OCI-M2 (cell line): ENCODE measurements around the gene CUX1.

Experiments
- DNase-seq: peaks from one replicate; lab custom pipeline; 2025; ENCODE audit not compliant: unreplicated experiment; lab: John Stamatoyannopoulos, UW

Gene CUX1

GRCh38 chr7:102093599-102094315 is 276.3 kb downstream of the CUX1 start:
- no peak for DNase-seq

DNA sequence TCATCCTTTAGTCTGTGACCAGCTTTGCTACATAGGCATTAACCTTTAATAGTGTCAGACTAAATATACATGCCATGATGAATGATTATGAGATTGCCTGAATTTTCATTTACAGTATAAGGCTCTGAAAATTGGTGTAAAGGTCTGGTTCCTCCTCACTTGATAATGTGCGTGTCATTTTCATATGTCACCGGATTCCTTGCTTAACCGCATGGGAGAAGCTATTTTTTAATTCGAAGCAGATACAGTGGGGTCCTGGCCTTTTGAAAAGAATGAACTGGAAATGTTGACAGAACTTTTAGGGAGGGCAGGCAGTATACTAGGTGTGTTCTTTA is 276.9 kb downstream of the CUX1 start:
- DNase-seq = no peak

DNA sequence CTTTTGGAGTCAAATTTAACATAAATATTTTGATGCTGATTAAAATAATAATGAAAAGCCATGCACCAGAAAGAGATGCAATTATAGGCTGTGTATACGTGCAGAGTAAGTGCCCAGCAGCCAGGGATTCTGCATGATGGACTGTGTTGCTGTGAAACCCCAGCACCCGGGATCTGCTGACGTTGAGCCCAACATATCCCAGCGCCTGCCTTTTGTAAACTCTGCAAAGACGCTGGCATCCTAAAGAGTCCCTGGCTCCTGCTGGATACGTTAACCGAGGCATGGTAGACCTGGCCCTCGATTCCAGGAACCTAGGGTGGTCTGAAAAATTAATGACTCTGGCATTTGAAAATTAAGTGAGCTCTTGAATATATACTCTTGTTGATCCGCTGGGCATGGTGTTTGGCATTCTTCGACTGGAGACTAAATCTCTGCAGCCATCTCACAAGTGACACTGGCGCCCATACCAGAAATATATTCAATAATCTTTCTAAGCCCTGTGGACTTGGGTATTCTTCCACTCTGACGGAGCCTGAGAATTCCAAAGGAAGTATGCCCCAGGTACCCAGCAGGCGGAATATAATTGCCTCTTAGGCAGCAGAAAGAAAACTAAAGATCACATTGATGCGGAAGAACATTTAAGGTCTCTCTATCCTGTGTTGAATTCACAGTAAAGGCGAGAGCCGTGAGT is 278.0 kb downstream of the CUX1 start:
- no peak for DNase-seq

GRCh38 chr7:102096012-102096332 is 278.5 kb downstream of the CUX1 start:
- DNase-seq = no peak

GRCh38 chr7:102096706-102097427 is 279.4 kb downstream of the CUX1 start:
- DNase-seq = no peak

GRCh38 chr7:102097601-102098161 is 280.3 kb downstream of the CUX1 start:
- DNase-seq = no peak

DNA sequence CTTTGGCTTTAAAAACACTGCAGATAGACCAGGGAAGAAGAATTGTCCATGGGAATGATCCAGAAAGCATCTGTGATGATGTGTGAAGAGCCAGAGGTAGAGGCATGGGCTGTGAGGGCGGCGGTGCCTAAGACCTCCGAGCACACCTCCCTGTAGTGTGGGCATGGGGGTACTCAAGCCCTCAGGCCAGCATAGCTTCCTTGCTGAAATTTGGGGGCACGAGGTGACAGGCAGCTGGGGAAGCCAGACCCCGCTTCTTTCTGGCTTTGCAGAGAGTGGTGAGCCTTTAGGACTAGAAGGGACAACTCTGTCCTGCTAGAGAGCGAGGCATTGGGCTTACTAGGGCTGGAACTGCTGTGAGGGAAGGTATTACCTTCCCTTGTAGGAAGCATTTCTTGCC is 281.6 kb downstream of the CUX1 start:
- DNase-seq = no peak

GRCh38 chr7:102099474-102099873 is 282.0 kb downstream of the CUX1 start:
- DNase-seq = no peak

DNA sequence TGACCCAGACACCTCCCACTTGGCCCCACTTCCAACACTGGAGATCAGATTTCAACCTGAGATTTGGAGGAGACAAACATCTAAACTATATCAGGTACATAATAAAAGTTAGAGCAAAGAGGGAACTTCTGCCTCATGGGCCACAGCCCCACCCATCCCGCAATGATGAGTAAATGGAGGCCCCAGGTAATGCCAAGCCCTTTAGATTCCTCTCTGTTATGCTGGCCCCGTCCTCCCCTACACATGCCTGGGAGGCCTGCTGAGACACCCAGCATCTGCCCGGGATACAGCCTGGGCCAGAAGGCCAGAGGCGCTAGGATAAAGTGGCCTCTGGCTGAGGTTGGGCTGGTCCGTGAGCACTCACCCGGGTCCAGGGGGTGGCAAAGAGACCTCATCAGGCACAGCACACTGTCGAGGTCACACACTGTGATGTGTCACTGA is 283.7 kb downstream of the CUX1 start:
- DNase-seq = no peak

DNA sequence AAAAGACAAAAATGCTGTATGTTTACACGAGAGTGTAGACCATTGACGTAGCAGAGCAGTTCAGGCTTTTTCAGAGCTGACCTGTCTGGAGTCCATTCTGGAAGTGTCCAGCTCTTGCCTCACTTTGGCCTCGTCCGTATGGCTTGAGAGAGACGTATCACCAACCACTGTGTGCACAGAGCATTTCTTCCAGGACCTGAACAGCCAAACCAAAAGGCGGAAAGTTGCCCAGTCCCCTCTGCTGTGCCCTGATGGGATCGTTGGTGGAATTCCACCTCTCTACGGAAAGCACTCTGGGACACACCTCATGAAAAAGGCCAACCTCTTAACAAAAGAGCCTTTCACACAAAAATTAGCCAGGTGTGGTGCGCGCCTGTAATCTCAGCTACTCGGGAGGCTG is 284.5 kb downstream of the CUX1 start:
- DNase-seq = no peak

GRCh38 chr7:102103027-102103372 is 285.6 kb downstream of the CUX1 start:
- no peak for DNase-seq

DNA sequence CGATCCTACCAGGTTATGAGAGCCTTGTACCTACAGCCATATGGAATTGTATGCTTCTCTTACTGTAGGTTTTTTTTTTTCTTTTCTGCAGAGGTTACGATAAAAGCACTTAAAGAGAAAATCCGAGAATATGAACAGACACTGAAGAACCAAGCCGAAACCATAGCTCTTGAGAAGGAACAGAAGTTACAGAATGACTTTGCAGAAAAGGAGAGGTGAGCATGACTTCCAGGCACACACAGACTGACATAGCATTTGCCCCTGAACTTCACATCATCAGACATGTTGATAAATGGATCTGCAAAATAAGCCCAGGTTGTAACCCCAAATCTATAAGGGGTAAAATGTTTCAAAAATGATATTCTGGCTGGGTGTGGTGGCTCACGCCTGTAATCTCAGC is 286.8 kb downstream of the CUX1 start:
- no peak for DNase-seq

- DNase-seq = no peak
Observed at GRCh38 chr7:102106625-102107024, 289.2 kb downstream of the CUX1 start.

DNA sequence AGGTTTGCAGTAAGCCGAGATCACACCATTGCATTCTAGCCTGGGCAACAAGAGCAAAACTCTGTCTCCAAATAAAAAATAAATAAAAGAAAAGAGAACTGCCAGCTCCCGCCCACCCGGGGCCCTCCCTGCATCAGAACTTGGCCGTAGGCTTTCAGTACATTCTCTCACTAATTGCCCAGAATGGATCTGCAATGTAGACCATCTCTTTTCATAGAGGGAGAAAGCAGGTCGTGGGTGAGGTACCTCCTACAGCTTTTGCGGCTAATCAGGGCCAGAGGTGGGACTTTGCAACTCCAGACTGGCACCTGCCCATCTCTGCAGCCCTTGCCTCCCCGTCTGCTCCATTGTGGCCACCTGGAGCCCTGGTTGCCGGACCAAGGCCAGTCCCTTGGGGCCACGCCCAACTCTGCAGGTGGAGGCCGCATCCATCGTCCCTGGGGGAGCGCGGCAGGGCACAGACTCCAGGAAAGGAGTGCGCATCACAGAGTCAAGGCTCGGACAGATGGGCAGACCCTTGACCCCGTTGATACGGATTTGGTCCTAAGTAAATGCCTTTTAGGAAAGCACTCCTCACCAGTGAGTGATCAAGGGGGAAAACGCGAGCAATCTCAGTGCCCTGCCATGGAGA is 290.2 kb downstream of the CUX1 start:
- no peak for DNase-seq

- DNase-seq = no peak
Observed at GRCh38 chr7:102111061-102112041, 293.9 kb downstream of the CUX1 start.

DNA sequence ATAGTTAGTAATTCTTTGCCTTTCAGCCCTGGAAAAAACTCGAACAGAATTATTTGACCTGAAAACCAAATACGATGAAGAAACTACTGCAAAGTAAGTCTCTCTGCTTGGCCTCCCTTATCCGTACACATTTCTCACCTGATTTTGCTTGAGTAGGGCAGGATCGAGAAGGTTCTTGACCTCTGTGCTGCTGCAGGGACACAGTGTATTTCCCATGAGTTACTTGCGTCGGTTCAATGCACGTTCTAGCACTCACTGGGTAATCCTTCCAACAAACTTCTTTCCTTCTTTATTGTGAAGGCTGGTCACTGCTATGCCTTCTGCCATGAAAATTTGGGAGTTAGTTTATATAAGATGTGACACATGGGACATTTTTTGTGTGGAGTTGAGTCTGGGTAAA is 297.8 kb downstream of the CUX1 start:
- no peak for DNase-seq

- no peak for DNase-seq
Observed at GRCh38 chr7:102115931-102116330, 298.5 kb downstream of the CUX1 start.

DNA sequence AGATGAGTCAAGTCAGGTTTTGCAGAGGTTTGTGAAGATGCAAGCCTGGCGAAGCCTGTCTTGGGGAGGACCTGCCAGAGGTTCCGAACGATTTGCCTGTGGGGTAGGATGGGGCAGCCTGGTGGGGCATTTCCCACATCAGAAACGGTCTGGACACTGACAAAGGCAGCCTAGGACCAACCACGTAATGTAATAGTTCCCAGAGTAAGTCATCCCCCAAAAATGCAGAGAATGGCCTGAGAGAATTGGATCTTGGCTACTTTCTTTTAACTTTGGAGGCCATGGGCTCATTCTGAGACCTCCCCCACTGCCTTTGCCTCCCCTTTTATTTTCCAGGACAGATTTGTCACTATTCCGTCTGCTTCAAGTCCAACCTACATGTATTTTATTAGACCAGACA is 300.3 kb downstream of the CUX1 start:
- no peak for DNase-seq

DNA sequence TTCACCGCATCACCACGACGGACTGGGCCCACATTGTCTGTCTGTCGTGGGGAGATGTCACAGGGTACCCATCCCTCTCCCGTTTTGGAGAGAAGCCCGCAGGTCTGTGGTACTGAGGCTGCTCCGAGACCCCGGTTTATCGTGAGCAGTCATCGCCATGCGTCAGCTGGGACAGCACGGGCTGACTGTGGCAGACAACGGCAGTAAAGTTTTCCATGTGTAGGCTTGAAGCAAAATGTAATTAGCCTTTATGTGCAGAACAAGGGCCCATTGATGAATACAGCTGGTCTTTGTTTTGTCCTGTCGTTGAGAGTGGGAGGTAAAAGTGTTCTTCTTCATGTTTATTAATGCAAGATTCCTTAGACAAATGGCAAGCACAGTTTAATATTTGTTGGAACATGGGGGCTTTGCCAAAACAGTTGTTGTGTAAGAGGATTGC is 301.8 kb downstream of the CUX1 start:
- DNase-seq = no peak

GRCh38 chr7:102119925-102120324 is 302.5 kb downstream of the CUX1 start:
- no peak for DNase-seq
